ENCODE results near the gene KIAA2012.

Gene KIAA2012

DNA sequence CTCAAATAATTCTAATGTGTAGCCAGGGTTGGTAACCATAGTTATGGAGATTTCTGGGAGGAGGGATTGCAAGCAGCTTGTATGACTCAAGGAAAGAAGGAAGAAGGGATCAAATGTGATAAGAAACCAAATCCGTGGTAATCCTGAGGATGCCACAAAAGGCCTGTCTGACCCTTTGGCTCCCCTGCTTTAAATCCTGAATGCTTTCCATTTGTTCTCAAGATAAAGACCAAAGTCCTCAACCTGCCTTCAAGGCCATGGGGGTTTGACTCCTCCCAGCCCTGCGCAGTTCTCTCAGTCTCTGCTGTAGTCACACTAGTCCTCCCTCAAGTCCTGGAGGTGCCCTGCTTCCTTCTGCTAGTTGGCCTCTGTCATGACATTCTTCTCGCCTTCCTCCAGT, 91.4 kb downstream of the KIAA2012 start:
- TF ChIP-seq, protein P1, sequence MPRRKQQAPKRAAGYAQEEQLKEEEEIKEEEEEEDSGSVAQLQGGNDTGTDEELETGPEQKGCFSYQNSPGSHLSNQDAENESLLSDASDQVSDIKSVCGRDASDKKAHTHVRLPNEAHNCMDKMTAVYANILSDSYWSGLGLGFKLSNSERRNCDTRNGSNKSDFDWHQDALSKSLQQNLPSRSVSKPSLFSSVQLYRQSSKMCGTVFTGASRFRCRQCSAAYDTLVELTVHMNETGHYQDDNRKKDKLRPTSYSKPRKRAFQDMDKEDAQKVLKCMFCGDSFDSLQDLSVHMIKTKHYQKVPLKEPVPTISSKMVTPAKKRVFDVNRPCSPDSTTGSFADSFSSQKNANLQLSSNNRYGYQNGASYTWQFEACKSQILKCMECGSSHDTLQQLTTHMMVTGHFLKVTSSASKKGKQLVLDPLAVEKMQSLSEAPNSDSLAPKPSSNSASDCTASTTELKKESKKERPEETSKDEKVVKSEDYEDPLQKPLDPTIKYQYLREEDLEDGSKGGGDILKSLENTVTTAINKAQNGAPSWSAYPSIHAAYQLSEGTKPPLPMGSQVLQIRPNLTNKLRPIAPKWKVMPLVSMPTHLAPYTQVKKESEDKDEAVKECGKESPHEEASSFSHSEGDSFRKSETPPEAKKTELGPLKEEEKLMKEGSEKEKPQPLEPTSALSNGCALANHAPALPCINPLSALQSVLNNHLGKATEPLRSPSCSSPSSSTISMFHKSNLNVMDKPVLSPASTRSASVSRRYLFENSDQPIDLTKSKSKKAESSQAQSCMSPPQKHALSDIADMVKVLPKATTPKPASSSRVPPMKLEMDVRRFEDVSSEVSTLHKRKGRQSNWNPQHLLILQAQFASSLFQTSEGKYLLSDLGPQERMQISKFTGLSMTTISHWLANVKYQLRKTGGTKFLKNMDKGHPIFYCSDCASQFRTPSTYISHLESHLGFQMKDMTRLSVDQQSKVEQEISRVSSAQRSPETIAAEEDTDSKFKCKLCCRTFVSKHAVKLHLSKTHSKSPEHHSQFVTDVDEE (CRISPR knock-in tag; IDR thresholded peaks at IDR 0.05): no peak
- TF ChIP-seq, protein P2, sequence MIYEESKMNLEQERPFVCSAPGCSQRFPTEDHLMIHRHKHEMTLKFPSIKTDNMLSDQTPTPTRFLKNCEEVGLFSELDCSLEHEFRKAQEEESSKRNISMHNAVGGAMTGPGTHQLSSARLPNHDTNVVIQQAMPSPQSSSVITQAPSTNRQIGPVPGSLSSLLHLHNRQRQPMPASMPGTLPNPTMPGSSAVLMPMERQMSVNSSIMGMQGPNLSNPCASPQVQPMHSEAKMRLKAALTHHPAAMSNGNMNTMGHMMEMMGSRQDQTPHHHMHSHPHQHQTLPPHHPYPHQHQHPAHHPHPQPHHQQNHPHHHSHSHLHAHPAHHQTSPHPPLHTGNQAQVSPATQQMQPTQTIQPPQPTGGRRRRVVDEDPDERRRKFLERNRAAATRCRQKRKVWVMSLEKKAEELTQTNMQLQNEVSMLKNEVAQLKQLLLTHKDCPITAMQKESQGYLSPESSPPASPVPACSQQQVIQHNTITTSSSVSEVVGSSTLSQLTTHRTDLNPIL (CRISPR knock-in tag; IDR thresholded peaks at IDR 0.05; ENCODE audit: low read depth): no peak
- TF ChIP-seq RARB (CRISPR knock-in tag; IDR thresholded peaks at IDR 0.05) (no peak), ISL1 (CRISPR knock-in tag; IDR thresholded peaks at IDR 0.05) (no peak)
- no peak for ATAC-seq

DNA sequence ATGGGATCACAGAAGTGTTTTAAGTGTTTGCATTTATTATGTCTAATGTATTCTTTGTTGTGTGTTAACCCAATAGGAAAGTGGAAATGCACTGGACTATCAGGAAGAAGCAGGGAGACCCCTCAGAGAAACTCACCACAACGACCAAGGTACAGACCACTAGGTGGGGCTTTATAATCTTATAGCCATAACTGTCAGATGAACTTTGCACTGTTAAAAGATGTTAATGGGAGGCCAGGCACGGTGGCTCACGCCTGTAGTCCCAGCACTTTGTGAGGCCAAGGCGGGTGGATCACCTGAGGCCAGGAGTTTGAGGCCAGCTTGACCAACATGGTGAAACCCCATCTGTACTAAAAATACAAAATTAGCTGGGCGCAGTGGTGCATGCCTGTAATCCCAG, 92.2 kb downstream of the KIAA2012 start:
- TF ChIP-seq, protein P1 (CRISPR knock-in tag; IDR thresholded peaks at IDR 0.05): no peak
- TF ChIP-seq ZNF70 (CRISPR knock-in tag; IDR thresholded peaks at IDR 0.05) (no peak), ISL1 (CRISPR knock-in tag; IDR thresholded peaks at IDR 0.05) (no peak), ARNTL (CRISPR knock-in tag; IDR thresholded peaks at IDR 0.05; ENCODE audit: borderline replicate concordance, low read depth) (no peak), OSR1 (CRISPR knock-in tag; IDR thresholded peaks at IDR 0.05) (no peak)
- TF ChIP-seq, protein P2 (CRISPR knock-in tag; IDR thresholded peaks at IDR 0.05; ENCODE audit: low read depth): no peak
- TF ChIP-seq, protein P3, sequence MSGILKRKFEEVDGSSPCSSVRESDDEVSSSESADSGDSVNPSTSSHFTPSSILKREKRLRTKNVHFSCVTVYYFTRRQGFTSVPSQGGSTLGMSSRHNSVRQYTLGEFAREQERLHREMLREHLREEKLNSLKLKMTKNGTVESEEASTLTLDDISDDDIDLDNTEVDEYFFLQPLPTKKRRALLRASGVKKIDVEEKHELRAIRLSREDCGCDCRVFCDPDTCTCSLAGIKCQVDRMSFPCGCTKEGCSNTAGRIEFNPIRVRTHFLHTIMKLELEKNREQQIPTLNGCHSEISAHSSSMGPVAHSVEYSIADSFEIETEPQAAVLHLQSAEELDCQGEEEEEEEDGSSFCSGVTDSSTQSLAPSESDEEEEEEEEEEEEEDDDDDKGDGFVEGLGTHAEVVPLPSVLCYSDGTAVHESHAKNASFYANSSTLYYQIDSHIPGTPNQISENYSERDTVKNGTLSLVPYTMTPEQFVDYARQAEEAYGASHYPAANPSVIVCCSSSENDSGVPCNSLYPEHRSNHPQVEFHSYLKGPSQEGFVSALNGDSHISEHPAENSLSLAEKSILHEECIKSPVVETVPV (CRISPR knock-in tag; IDR thresholded peaks at IDR 0.05): no peak

DNA sequence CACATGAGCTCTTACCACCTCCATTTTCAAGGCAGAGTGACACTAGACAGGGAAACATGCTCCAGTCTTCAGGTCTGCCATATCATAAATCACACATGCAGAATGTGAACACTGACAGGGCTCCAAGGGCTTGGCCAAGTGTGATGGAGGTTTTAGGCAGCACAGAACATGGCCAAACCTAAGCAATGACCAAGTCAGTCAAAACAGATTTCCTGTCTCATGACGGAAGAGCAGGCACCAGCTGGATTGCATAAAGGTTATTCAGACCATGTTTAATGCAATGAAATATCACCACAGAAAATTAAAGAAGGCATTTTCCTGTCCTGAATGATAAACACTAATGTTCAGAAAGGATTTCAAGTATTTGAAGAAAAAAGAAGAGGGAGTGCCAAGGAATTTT, 92.9 kb downstream of the KIAA2012 start:
- peak; percentile 85 for ATAC-seq
- TF ChIP-seq ISL1 (CRISPR knock-in tag; IDR thresholded peaks at IDR 0.05) (peak; percentile 96), SNAI2 (CRISPR knock-in tag; IDR thresholded peaks at IDR 0.05) (peak; percentile 67; the same call in 1 of the 2 replicates), ZFP3 (CRISPR knock-in tag; IDR thresholded peaks at IDR 0.05) (no peak), CSDC2 (CRISPR knock-in tag; IDR thresholded peaks at IDR 0.05) (0 out of 2 replicates have a peak, but pooled peaks have one; percentile 36), ZFP30 (CRISPR knock-in tag; IDR thresholded peaks at IDR 0.05) (no peak), TOX (CRISPR knock-in tag; IDR thresholded peaks at IDR 0.05; ENCODE audit: borderline replicate concordance) (peak; percentile 88), ZNF565 (CRISPR knock-in tag; conservative IDR thresholded peaks at IDR 0.05; ENCODE audit: low read depth) (0 out of 2 replicates have a peak, but pooled peaks have one; percentile 6), TCF4 (CRISPR knock-in tag; IDR thresholded peaks at IDR 0.05; ENCODE audit: borderline replicate concordance) (peak; percentile 50; the same call in 1 of the 2 replicates), RARB (CRISPR knock-in tag; IDR thresholded peaks at IDR 0.05) (peak; percentile 73), ZC3H10 (CRISPR knock-in tag; IDR thresholded peaks at IDR 0.05) (no peak)
- TF ChIP-seq, protein P2 (CRISPR knock-in tag; IDR thresholded peaks at IDR 0.05; ENCODE audit: low read depth): no peak
- TF ChIP-seq, protein P4, sequence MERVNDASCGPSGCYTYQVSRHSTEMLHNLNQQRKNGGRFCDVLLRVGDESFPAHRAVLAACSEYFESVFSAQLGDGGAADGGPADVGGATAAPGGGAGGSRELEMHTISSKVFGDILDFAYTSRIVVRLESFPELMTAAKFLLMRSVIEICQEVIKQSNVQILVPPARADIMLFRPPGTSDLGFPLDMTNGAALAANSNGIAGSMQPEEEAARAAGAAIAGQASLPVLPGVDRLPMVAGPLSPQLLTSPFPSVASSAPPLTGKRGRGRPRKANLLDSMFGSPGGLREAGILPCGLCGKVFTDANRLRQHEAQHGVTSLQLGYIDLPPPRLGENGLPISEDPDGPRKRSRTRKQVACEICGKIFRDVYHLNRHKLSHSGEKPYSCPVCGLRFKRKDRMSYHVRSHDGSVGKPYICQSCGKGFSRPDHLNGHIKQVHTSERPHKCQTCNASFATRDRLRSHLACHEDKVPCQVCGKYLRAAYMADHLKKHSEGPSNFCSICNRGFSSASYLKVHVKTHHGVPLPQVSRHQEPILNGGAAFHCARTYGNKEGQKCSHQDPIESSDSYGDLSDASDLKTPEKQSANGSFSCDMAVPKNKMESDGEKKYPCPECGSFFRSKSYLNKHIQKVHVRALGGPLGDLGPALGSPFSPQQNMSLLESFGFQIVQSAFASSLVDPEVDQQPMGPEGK (CRISPR knock-in tag; IDR thresholded peaks at IDR 0.05; ENCODE audit: borderline replicate concordance): peak; percentile 72
- TF ChIP-seq, protein P3 (CRISPR knock-in tag; IDR thresholded peaks at IDR 0.05): peak; percentile 24; the same call in 1 of the 2 replicates

More for the DNA sequence above, 92.2 kb downstream of the KIAA2012 start:
- ATAC-seq: no peak
